GM23338 (cell line): ENCODE results near the gene TBX10. TPM values are rescaled to one million over a fixed set of nuclear protein-coding genes. Genes with fewer than 3 reads are reported as not detected.

ENCODE experiments used
- ATAC-seq: fragments of 200-7000 bp; cut with Tn5 transposase; 3 replicates; pipeline ENCODE4 v1.9.1; 2020
- DNase-seq: peaks from one replicate; pipeline ENCODE4 v3.0.0-alpha.2; 2015; ENCODE audit warnings: low spot score
- H2AFZ ChIP-seq: fragments of 200-600 bp; sonication (generic); 2 replicates; pipeline ENCODE4 v1.8.0; 2016; ENCODE audit warnings: antibody characterized with exemption, mild to moderate bottlenecking, moderate library complexity
- H3F3A ChIP-seq: fragments of 200-600 bp; sonication (generic); replicated peaks from 2 replicates; pipeline ENCODE4 v1.8.0; 2017; ENCODE audit warnings: antibody characterized with exemption, mixed run types, low read depth
- H3K27ac ChIP-seq: fragments of 200-600 bp; sonication (generic); 2 replicates; pipeline ENCODE4 v1.6.1; 2016; ENCODE audit warnings: low read depth
- H3K27me3 ChIP-seq: fragments of 200-600 bp; sonication (generic); 2 replicates; pipeline ENCODE4 v1.8.0; 2016; ENCODE audit warnings: mild to moderate bottlenecking, mixed run types, moderate library complexity; ENCODE audit not compliant: insufficient read depth
- H3K36me3 ChIP-seq: fragments of 200-600 bp; sonication (generic); 2 replicates; pipeline ENCODE4 v1.8.0; 2016; ENCODE audit warnings: mild to moderate bottlenecking; ENCODE audit not compliant: insufficient read depth
- H3K4me1 ChIP-seq: fragments of 200-600 bp; sonication (generic); 2 replicates; pipeline ENCODE4 v1.8.0; 2016; ENCODE audit warnings: mild to moderate bottlenecking, moderate library complexity; ENCODE audit not compliant: insufficient read depth
- H3K4me2 ChIP-seq: fragments of 200-600 bp; sonication (generic); 2 replicates; pipeline ENCODE4 v1.7.1; 2017; ENCODE audit warnings: mixed run types
- H3K4me3 ChIP-seq: fragments of 200-600 bp; sonication (generic); 2 replicates; pipeline ENCODE4 v1.6.1; 2016; ENCODE audit warnings: mixed run types
- H3K79me2 ChIP-seq: fragments of 200-600 bp; sonication (generic); replicated peaks from 2 replicates; pipeline ENCODE4 v1.8.0; 2017; ENCODE audit warnings: mild to moderate bottlenecking; ENCODE audit not compliant: insufficient read depth
- H3K9me2 ChIP-seq: fragments of 200-600 bp; sonication (generic); 2 replicates; pipeline ENCODE4 v1.8.0; 2017; ENCODE audit not compliant: insufficient read depth
- H4K20me1 ChIP-seq: fragments of 200-600 bp; sonication (generic); replicated peaks from 2 replicates; pipeline ENCODE4 v1.8.0; 2017; ENCODE audit warnings: mild to moderate bottlenecking; ENCODE audit not compliant: insufficient read depth
- H3K27ac Mint-ChIP-seq: 2 replicates; pipeline ENCODE4 v1.8.0; 2020; ENCODE audit warnings: inconsistent platforms, mild to moderate bottlenecking, moderate library complexity, mixed read lengths
- H3K27me3 Mint-ChIP-seq: 3 replicates; pipeline ENCODE4 v1.8.0; 2022; ENCODE audit warnings: low read depth, mild to moderate bottlenecking, moderate library complexity, mixed read lengths, inconsistent platforms; ENCODE audit not compliant: insufficient read depth, poor library complexity
- H3K36me3 Mint-ChIP-seq: 3 replicates; pipeline ENCODE4 v1.8.0; 2021; ENCODE audit warnings: low read depth, mild to moderate bottlenecking, inconsistent platforms, moderate library complexity, mixed read lengths
- H3K4me1 Mint-ChIP-seq: 3 replicates; pipeline ENCODE4 v1.8.0; 2020; ENCODE audit warnings: mild to moderate bottlenecking, inconsistent platforms, mixed read lengths
- H3K4me3 Mint-ChIP-seq: 3 replicates; pipeline ENCODE4 v1.8.0; 2021; ENCODE audit warnings: moderate library complexity, mild to moderate bottlenecking, inconsistent platforms, mixed read lengths
- H3K9me3 Mint-ChIP-seq: 3 replicates; pipeline ENCODE4 v1.8.0; 2020; ENCODE audit warnings: moderate library complexity, mild to moderate bottlenecking, inconsistent platforms, mixed read lengths
- CREB1 ChIP-seq: fragments of 250-450 bp; sonication (Bioruptor Pico); IDR thresholded peaks from 2 replicates; pipeline ENCODE4 v1.5.0; 2020; ENCODE audit warnings: low read depth, mild to moderate bottlenecking, moderate library complexity
- EZH2 ChIP-seq: fragments of 200-600 bp; sonication (generic); IDR thresholded peaks from one replicate; pipeline ENCODE4 v1.8.0; 2017; ENCODE audit warnings: antibody characterized with exemption, mild to moderate bottlenecking, low read depth; ENCODE audit not compliant: unreplicated experiment
- JUNB ChIP-seq: IDR thresholded peaks from one replicate; pipeline ENCODE4 v1.6.1; 2016; ENCODE audit warnings: antibody characterized with exemption; ENCODE audit not compliant: unreplicated experiment
- POLR2AphosphoS5 ChIP-seq: IDR thresholded peaks from 2 replicates; pipeline ENCODE4 v1.6.1; 2016; ENCODE audit warnings: antibody characterized with exemption, low read depth
- STAT1 ChIP-seq: IDR thresholded peaks from one replicate; pipeline ENCODE4 v1.6.1; 2016; ENCODE audit warnings: antibody characterized with exemption; ENCODE audit not compliant: unreplicated experiment
- ZNF331 ChIP-seq: fragments of 250-450 bp; sonication (Bioruptor Pico); IDR thresholded peaks from 2 replicates; pipeline ENCODE4 v1.5.0; 2020; ENCODE audit warnings: low read depth, mild to moderate bottlenecking, moderate library complexity
- polyA plus RNA-seq: library from polyadenylated mRNA; unstranded; fragments of >200 nt; fragmentation: Nextera tagmentation; extraction: Ambion mirVana; gene quantifications from 2 replicates; pipeline ENCODE4 v1.2.1, GENCODE V29; 2016
- total RNA-seq: library from RNA; depleted of rRNA; stranded (reverse); fragments of >200 nt; shearing (Covaris generic); gene quantifications from 2 replicates; pipeline ENCODE4 v1.2.3, GENCODE V29; 2014
- TF ChIP-seq, protein P1 (sequence below): fragments of 250-450 bp; sonication (Bioruptor Pico); IDR thresholded peaks from 2 replicates; pipeline ENCODE4 v1.5.0; 2020; ENCODE audit warnings: mild to moderate bottlenecking, moderate library complexity
- TF ChIP-seq, protein P2 (sequence below), 2 experiments: fragments of 200-600 bp in 1 of 2; sonication (generic) in 1 of 2; conservative IDR thresholded peaks; 2 replicates each; pipeline versions ENCODE4 v1.5.1 to v1.6.1; 2016 to 2017; ENCODE audit warnings: antibody characterized with exemption in 2 of 2, low read depth in 2 of 2, mild to moderate bottlenecking in 2 of 2, moderate library complexity in 1 of 2
- TF ChIP-seq, protein P3 (sequence below): IDR thresholded peaks from 2 replicates; pipeline ENCODE4 v1.6.1; 2016; ENCODE audit warnings: antibody characterized with exemption

Gene TBX10
- total and polyA plus RNA-seq, 2 experiments from 2014 or later, result 0.10 TPM; not detected in 1

DNA sequence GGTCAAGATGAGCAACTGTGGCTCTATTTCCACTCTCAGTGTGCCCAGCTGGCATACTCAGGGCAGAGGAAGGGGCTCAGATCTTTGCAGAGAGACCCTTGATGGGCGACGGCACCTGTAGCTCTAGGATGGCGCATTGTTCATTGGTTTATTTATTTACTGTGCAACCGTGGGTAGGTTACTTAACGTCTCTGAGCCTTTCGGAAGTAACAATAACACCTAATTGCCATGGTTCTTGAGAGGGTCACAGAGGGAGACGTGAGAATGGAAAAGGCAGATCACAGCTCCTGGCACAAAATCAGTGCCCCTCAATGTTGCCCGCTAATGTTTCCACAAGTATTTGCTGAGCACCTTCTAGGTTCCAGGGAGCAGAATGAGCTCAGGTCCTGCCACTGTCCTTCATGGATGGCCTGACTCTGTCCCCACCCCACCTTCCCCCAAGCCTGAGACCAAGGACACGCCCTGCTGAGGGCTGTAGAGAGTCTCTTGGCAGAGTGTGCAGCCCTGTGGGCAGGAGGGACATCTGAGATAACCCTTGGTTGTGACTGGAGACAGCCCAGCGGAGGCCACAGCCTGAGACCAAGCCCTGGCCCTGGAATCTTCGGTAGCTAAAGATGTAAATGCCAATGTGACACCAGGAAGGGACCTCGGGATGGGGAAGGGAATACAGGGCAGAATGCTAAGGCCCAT lies 35.6 kb upstream of the TBX10 start (continued):
- TF ChIP-seq, protein P1, sequence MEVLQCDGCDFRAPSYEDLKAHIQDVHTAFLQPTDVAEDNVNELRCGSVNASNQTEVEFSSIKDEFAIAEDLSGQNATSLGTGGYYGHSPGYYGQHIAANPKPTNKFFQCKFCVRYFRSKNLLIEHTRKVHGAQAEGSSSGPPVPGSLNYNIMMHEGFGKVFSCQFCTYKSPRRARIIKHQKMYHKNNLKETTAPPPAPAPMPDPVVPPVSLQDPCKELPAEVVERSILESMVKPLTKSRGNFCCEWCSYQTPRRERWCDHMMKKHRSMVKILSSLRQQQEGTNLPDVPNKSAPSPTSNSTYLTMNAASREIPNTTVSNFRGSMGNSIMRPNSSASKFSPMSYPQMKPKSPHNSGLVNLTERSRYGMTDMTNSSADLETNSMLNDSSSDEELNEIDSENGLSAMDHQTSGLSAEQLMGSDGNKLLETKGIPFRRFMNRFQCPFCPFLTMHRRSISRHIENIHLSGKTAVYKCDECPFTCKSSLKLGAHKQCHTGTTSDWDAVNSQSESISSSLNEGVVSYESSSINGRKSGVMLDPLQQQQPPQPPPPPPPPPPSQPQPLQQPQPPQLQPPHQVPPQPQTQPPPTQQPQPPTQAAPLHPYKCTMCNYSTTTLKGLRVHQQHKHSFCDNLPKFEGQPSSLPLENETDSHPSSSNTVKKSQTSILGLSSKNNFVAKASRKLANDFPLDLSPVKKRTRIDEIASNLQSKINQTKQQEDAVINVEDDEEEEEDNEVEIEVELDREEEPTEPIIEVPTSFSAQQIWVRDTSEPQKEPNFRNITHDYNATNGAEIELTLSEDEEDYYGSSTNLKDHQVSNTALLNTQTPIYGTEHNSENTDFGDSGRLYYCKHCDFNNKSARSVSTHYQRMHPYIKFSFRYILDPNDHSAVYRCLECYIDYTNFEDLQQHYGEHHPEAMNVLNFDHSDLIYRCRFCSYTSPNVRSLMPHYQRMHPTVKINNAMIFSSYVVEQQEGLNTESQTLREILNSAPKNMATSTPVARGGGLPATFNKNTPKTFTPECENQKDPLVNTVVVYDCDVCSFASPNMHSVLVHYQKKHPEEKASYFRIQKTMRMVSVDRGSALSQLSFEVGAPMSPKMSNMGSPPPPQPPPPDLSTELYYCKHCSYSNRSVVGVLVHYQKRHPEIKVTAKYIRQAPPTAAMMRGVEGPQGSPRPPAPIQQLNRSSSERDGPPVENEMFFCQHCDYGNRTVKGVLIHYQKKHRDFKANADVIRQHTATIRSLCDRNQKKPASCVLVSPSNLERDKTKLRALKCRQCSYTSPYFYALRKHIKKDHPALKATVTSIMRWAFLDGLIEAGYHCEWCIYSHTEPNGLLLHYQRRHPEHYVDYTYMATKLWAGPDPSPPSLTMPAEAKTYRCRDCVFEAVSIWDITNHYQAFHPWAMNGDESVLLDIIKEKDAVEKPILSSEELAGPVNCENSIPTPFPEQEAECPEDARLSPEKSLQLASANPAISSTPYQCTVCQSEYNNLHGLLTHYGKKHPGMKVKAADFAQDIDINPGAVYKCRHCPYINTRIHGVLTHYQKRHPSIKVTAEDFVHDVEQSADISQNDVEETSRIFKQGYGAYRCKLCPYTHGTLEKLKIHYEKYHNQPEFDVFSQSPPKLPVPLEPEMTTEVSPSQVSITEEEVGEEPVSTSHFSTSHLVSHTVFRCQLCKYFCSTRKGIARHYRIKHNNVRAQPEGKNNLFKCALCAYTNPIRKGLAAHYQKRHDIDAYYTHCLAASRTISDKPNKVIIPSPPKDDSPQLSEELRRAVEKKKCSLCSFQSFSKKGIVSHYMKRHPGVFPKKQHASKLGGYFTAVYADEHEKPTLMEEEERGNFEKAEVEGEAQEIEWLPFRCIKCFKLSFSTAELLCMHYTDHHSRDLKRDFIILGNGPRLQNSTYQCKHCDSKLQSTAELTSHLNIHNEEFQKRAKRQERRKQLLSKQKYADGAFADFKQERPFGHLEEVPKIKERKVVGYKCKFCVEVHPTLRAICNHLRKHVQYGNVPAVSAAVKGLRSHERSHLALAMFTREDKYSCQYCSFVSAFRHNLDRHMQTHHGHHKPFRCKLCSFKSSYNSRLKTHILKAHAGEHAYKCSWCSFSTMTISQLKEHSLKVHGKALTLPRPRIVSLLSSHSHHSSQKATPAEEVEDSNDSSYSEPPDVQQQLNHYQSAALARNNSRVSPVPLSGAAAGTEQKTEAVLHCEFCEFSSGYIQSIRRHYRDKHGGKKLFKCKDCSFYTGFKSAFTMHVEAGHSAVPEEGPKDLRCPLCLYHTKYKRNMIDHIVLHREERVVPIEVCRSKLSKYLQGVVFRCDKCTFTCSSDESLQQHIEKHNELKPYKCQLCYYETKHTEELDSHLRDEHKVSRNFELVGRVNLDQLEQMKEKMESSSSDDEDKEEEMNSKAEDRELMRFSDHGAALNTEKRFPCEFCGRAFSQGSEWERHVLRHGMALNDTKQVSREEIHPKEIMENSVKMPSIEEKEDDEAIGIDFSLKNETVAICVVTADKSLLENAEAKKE (CRISPR knock-in tag), result no peak
- TF ChIP-seq ZNF331 (no peak), CREB1 (CRISPR knock-in tag) (no peak), STAT1 (no peak), POLR2AphosphoS5 (no peak), JUNB (no peak)
- TF ChIP-seq, protein P2, sequence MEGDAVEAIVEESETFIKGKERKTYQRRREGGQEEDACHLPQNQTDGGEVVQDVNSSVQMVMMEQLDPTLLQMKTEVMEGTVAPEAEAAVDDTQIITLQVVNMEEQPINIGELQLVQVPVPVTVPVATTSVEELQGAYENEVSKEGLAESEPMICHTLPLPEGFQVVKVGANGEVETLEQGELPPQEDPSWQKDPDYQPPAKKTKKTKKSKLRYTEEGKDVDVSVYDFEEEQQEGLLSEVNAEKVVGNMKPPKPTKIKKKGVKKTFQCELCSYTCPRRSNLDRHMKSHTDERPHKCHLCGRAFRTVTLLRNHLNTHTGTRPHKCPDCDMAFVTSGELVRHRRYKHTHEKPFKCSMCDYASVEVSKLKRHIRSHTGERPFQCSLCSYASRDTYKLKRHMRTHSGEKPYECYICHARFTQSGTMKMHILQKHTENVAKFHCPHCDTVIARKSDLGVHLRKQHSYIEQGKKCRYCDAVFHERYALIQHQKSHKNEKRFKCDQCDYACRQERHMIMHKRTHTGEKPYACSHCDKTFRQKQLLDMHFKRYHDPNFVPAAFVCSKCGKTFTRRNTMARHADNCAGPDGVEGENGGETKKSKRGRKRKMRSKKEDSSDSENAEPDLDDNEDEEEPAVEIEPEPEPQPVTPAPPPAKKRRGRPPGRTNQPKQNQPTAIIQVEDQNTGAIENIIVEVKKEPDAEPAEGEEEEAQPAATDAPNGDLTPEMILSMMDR (conservative IDR thresholded peaks at IDR 0.05; ENCODE audit: low read depth in 2 of 2), result no peak

DNA sequence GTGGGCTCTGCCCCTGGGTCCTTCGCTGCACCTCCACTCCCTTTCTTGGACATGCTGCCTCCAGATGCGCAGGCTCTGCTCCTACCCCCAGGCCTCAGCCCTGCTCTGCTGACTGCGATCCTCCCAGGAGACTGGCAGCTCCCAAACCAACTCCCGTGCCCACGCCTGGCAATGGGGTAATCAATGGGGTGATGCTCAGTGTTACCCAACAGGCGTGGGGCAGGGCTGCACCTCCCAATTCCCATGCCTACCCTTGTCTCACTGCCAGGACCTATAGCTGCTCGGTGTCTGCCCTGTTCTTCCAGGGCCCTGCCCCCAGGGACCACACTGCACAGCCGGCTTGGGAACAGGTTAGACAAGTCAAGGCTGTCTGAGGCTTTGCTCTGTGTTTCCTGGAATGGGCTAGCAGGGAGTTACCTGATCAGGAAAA lies 34.9 kb upstream of the TBX10 start, which contains the start of gene ALDH3B2:
TSS of gene ALDH3B2 (minus strand) at position 182 of the 430 bp plus-strand sequence. CDS start 7,688 bp downstream, outside the sequence.
- Histone ChIP-seq H3K79me2 (no peaks in the 10 kb centered on the region), H3K27me3 (no peaks in the 10 kb centered on the region), H3K9me2 (no peaks in the 10 kb centered on the region), H3K36me3 (no peaks in the 10 kb centered on the region), H3K4me2 (no peak within 1 kb of the TSS), H4K20me1 (no peaks in the 10 kb centered on the region), H3K27ac (no peak within 1 kb of the TSS), H3K4me3 (no peak within 1 kb of the TSS), H3K4me1 (no peaks in the 10 kb centered on the region), H2AFZ (0 out of 2 replicates have a peak within 1 kb of the TSS, but pooled peaks have one; percentile 59), H3F3A (no peaks in the 10 kb centered on the region)
- Mint-ChIP-seq H3K27ac (no peak within 1 kb of the TSS; the same call in 1 of the 2 replicates), H3K9me3 (no peaks in the 10 kb centered on the region; the same call in 2 of the 3 replicates), H3K4me1 (peaks cover 19% of the 10 kb centered on the region), H3K36me3 (no peaks in the 10 kb centered on the region), H3K27me3 (peaks cover 10% of the 10 kb centered on the region), H3K4me3 (no peak within 1 kb of the TSS; the same call in 2 of the 3 replicates)
- DNase-seq, result no peak
- ATAC-seq, result peak; percentile 94
- TF ChIP-seq, protein P2 (conservative IDR thresholded peaks at IDR 0.05; ENCODE audit: low read depth in 2 of 2), result no peak
- TF ChIP-seq, protein P3, sequence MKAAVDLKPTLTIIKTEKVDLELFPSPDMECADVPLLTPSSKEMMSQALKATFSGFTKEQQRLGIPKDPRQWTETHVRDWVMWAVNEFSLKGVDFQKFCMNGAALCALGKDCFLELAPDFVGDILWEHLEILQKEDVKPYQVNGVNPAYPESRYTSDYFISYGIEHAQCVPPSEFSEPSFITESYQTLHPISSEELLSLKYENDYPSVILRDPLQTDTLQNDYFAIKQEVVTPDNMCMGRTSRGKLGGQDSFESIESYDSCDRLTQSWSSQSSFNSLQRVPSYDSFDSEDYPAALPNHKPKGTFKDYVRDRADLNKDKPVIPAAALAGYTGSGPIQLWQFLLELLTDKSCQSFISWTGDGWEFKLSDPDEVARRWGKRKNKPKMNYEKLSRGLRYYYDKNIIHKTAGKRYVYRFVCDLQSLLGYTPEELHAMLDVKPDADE, result no peak
- TF ChIP-seq EZH2, result no peak
